GM06990 (cell line): ENCODE measurements around the gene WDR45B.

ENCODE experiments used
- DNase-seq: peaks from one replicate; pipeline ENCODE4 v3.0.0-alpha.2; 2011; ENCODE audit not compliant: insufficient read length; ENCODE audit errors: extremely low read depth
- H3K27me3 ChIP-seq: replicated peaks from 2 replicates; pipeline ENCODE4 v1.6.0; 2011; ENCODE audit warnings: low read length; ENCODE audit not compliant: control insufficient read depth, insufficient read depth
- H3K36me3 ChIP-seq: 2 replicates; pipeline ENCODE4 v1.5.1; 2011; ENCODE audit warnings: low read length; ENCODE audit not compliant: control insufficient read depth, insufficient read depth
- H3K4me3 ChIP-seq: replicated peaks from 2 replicates; pipeline ENCODE4 v1.5.1; 2011; ENCODE audit warnings: low read depth, mild to moderate bottlenecking, control low read depth, low read length
- CTCF ChIP-seq: IDR thresholded peaks from 2 replicates; pipeline ENCODE4 v1.5.1; 2011; ENCODE audit warnings: low read length, control low read depth, mild to moderate bottlenecking, inconsistent platforms; ENCODE audit not compliant: insufficient read depth, poor library complexity, severe bottlenecking

WDR45B gene

DNA sequence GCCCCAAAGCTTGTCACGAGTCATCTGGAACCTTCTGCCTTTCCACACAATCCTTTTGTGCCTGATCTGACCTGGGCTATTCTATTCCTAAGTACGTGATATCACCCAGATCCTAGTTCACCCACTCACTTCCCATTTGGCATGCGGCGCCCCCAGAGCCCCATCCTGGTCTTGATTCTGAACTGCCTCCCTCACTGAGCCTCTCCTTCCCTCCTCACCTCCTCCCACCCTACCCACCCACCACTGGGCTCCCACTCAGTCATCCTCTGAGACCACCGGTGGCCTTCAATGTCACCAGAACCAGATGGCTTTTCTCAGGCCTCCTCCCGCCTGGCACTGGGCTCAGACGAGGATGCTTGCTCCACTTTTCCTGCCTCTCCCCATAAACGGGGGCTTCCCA lies 18.5 kb downstream of the WDR45B start:
- no peak for DNase-seq
- H3K4me3 ChIP-seq = no peak overlapping the region
- no peaks in the 10 kb centered on the region for H3K27me3 ChIP-seq
- peaks cover 17% of the 10 kb centered on the region for H3K36me3 ChIP-seq
- TF ChIP-seq CTCF = no peak

DNA sequence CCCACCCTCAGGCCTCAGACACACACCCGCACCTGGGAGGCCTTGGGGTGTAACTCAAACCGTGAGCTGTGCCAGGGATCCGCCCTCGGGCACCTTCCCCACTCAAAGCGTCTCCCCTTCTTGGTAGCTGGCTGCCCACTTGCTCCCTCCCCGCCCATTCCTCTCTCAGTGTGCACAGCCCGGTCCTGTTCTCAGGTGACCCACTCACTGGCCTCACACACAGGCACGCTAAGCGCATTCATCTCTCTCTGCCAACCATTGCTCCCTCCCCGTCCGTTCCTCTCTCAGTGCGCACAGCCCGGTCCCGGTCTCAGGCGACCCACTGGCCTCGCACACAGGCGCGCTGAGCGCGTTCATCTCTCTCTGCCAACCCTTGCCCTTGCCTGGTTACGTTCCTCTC lies 20.8 kb downstream of the WDR45B start:
- no peak overlapping the region for H3K4me3 ChIP-seq
- TF ChIP-seq CTCF = no peak
- no peak for DNase-seq
- peaks cover 19% of the 10 kb centered on the region for H3K36me3 ChIP-seq
- H3K27me3 ChIP-seq = no peaks in the 10 kb centered on the region

- H3K27me3 ChIP-seq = no peaks in the 10 kb centered on the region
- DNase-seq = no peak
- no peak overlapping the region for H3K4me3 ChIP-seq
- H3K36me3 ChIP-seq = peaks cover 19% of the 10 kb centered on the region
- TF ChIP-seq CTCF = no peak
These were observed 24.5 kb downstream of the WDR45B start for GRCh38 chr17:82623707-82624106.

DNA sequence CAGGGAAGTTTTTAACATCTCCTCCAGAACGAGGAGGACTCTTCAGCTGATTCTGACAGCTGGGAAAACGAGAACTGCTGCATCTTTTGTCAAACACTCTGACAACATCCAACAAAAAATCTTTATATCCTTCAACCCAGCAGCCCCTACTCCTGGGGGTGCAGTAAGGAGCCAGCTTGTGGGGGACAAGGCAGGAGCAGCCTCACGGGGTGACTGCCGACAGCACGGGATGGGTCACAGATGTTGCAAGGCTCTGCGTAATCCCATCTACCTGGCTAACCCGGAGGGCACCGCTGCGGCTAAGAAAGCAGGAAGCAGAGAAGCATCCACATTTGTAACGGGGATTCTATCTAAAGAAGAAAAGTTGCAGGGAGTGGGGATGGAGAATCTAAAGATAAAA lies 28.6 kb downstream of the WDR45B start:
- no peak overlapping the region for H3K4me3 ChIP-seq
- no peaks in the 10 kb centered on the region for H3K27me3 ChIP-seq
- no peak for DNase-seq
- peaks cover 28% of the 10 kb centered on the region for H3K36me3 ChIP-seq
- TF ChIP-seq CTCF = no peak

DNA sequence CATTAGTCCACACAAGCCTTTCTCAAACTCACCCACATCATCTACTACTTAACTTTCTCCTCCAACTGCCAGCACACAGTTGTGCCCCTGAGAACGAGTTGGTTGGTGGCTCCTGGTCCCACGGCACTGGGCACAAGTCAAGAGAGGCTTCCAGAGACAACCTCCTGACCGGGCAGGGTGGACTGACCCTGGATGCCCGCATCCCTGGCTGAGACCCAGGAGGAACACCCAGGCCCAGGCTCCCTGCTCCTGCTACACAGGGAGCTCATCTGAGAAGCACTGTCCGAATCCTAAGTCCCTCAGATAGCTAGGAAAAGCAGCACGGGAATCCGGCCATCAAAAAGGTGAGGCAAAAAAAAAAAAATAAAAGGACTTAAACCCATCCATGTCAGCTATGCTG lies 29.0 kb downstream of the WDR45B start:
- H3K27me3 ChIP-seq = no peaks in the 10 kb centered on the region

More for the DNA sequence above, 29.0 kb downstream of the WDR45B start:
- no peak for TF ChIP-seq CTCF
- Histone ChIP-seq H3K4me3 (no peak overlapping the region), H3K36me3 (peaks cover 29% of the 10 kb centered on the region)
- DNase-seq = no peak
